NCI-H82 treated with DMSO at 0.1 percent for 48 hours (cell line): ENCODE measurements around the gene SLC8A3.
"Not testable (repeated sequence)": the region's sequence is repeated elsewhere in the genome, so short reads cannot be mapped to it uniquely, and the experiment has no call there.

ENCODE experiments used
- DNase-seq: peaks from one replicate; lab custom pipeline; 2025; ENCODE audit not compliant: unreplicated experiment; lab: John Stamatoyannopoulos, UW

The SLC8A3 gene, protein sequence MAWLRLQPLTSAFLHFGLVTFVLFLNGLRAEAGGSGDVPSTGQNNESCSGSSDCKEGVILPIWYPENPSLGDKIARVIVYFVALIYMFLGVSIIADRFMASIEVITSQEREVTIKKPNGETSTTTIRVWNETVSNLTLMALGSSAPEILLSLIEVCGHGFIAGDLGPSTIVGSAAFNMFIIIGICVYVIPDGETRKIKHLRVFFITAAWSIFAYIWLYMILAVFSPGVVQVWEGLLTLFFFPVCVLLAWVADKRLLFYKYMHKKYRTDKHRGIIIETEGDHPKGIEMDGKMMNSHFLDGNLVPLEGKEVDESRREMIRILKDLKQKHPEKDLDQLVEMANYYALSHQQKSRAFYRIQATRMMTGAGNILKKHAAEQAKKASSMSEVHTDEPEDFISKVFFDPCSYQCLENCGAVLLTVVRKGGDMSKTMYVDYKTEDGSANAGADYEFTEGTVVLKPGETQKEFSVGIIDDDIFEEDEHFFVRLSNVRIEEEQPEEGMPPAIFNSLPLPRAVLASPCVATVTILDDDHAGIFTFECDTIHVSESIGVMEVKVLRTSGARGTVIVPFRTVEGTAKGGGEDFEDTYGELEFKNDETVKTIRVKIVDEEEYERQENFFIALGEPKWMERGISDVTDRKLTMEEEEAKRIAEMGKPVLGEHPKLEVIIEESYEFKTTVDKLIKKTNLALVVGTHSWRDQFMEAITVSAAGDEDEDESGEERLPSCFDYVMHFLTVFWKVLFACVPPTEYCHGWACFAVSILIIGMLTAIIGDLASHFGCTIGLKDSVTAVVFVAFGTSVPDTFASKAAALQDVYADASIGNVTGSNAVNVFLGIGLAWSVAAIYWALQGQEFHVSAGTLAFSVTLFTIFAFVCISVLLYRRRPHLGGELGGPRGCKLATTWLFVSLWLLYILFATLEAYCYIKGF

DNA sequence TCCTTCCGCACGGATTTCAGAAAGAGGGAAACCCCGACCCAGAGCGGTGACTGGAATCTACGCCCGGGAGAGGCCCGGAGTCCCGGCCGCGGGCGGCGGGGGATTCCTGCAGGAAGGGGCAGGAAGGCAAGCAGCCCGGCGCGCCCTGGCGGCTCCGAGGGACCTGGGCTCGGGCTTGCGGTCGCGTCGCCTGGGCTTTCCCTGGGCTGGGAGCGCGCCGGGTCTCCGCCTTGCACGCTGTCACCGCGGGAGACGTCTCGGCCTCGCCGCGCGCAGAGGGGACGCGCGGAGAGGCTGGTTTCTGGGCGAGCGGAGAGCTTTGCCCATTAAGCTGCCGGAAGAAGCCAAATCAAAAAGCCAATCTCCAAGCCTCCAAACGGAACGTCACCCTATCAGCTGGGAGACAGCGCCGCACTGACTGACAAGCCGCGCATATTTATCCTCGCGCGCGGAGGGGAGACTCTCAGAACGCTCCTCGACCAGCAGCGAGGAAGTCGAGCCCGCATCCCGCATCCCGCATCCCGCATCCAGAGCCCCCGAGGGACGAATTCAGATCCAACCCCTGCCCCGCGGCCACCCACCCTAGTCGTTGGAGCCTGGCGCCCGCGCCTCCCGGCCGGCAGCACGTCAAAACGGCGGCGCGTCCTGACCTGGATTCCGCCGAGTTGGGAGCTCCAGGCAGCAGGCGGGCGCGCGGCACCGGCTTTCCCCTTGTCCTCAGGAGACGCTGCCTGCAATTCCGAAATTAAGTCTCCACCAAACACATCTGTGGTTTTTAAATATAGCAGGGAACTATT is at the start of gene SLC8A3:
SLC8A3 (minus strand) TSS at position 293 of the 797 bp plus-strand sequence. CDS start 20,529 bp downstream, outside the sequence.
- peak; percentile 25 for DNase-seq

- no peak for DNase-seq
Measured at GRCh38 chr14:70237710-70238109, 49.0 kb upstream of the SLC8A3 start.

DNA sequence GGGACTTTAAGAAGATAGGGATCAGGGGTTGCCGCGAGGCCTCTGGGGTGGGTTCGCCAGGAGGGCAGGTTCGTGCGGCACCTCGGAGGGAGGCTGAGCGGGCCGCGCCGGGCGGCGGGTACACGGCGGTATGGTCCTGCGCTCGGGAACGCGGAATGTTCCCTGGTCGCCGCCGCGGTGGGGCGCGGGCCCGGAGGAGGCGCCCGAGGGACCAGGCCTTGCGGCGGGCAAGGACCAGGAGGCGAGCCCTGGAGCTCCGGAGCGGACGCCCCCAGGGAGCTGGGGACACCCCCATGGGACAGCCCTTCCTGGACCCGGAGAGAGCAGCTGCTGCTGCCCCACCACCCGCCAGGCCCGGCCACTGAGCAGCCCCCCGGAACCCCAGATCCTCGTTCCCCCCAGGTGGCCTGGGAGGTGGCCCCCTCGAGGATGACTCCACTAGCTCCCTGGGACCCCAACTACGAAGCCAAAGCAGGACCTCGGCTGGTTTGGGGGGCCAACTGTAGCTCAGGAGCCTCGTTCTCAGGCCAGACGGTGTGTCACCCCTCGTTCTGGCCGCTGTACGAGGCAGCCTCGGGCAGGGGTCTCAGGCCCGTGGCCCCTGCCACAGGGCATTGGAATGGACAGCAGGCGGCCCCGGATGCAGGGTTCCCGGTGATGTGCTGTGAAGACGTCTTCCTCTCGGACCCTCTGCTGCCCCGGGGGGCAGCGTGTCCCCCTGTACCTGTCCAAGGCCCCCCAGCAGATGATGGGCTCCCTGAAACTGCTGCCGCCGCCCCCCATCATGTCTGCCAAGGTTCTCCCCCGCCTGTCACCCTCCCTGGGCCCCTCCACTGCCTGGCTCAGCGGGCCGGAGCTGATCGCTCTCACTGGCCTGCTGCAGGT is 45.6 kb upstream of the SLC8A3 start:
- no peak for DNase-seq

GRCh38 chr14:70231756-70232544 is 43.2 kb upstream of the SLC8A3 start:
- not testable (repeated sequence) for DNase-seq

DNA sequence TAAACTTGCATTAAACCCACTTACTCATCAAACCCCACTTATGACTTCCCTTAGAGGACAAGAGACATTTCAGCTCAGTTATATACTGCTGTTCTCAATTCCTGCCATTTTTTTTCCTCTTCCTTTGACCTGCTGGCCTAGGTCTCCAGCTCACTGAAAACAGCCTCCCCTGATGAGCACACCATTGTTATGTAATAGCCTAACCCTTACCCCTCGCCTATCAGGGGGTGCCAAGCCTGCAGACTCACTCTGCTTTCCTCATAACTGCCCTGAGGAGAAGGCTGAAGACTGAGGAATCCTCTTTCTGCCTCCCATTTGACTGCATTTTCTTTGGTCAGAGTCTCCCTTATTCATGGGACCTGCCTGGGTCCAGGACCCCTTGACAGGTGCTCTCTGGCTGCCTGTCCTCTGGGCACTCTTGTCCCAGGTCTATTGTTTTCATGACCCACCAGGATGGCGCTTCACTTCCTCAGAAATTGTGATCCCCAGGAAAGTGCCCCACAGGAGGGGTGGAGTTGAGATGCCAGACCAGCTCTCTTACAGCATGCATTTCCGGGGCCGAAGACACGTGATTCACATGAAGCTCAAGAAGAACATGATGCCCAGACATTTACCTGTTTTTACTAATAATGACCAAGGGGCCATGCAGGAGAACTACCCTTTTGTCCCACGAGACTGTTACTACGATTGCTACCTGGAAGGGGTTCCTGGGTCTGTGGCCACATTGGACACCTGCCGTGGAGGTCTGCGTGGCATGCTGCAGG is 41.3 kb upstream of the SLC8A3 start:
- DNase-seq, result not testable (repeated sequence)

DNA sequence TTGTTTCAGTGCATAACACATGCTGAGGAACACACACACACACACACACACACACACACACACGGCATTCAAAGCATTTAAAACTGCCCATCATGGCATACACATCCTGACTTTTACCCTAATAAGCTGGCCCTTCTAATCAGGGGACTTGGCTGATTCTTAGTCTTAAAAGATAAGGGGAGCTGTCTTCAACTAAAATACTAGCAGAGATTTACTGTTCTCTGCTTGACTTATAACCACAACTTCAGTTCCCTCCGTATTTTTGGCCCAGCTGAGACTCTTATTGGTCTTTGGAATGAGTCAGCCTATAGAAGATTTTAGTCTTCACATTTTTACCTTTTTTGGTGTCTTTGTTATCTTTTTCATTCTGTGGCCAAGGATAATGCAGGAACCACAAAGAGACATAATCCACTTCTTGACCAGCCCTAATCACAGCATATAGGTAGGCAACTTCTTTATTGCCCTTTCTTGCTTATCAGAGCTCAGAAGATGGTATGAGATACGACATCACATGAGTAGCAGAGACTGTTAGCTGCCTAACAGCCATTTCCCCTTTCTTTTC is 25.1 kb upstream of the SLC8A3 start:
- DNase-seq, result no peak

- no peak for DNase-seq
Measured at GRCh38 chr14:70212752-70213151, 24.0 kb upstream of the SLC8A3 start.

DNA sequence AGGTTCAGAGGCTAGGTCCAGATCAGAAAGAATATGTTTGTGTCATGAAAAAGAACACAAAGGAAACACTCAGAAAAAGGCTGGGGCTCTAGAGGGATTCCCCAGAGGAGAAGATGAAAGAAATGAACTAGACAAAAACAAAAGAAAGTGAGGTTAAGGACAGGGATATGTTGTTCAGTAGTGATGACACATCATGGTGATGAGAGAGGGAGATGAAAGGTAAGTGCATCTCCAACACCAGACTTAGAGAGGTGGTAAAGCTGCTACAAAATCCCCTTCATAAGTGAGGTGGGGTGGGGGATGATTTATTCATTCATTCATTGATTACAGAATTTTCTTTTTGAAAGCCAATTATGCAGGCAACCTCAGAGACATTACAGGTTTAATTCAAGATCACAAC is 19.6 kb upstream of the SLC8A3 start:
- DNase-seq, result no peak

GRCh38 chr14:70203686-70204085 is 14.9 kb upstream of the SLC8A3 start:
- no peak for DNase-seq

GRCh38 chr14:70201994-70202393 is 13.2 kb upstream of the SLC8A3 start:
- no peak for DNase-seq

DNA sequence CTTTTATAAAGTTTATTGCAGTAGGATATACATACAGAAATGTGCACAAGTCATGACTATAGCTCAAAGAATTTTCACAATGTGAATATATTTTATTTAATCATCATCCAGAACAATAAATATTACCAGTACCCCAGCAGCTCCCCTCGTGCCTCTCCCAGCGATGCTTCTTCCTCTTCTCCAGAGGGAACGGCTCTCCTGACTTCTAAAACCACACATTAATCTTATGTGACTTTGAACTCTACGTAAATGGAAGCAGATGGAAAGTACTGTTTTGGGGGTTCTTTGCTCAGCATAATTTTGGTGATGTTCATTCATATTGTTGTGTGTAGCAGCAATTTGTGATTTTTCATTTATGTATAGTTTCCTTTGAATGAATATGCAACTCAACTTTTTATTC is 4.6 kb upstream of the SLC8A3 start:
- DNase-seq, result no peak

GRCh38 chr14:70192915-70193314 is 4.2 kb upstream of the SLC8A3 start:
- DNase-seq, result no peak

GRCh38 chr14:70190156-70190555 is 1.4 kb upstream of the SLC8A3 start:
- DNase-seq, result no peak

DNA sequence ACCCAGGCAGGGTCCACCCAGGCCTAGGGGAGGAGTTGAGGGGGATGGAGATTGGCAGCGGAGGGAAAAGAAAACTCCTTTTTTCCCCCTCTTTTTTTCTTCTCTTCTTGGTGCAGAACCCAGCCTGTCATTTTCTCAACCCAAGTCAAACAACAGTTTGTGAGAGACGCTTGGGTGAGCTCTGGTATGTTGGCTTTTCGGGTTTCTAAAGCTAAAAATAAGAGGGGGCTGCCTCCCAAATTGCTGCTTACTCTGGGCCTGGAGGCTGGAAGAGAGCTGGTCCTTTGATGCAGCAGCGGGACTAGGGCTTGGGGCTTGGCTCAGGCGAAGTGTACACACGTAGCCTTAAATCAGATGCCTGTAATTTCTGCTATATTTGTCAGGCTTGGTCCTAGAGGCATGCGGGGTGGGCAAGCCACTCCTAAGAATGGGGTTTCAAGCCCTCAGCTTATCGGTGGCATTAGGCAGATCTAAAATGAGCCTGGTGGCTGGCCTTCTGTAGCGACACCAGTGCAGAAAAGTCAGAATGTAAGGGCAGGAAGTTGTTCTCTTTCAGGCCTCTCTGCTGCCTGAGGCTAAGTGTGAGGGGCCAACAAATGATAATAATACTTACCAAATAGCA is 816 bp upstream of the SLC8A3 start:
- DNase-seq, result no peak

DNA sequence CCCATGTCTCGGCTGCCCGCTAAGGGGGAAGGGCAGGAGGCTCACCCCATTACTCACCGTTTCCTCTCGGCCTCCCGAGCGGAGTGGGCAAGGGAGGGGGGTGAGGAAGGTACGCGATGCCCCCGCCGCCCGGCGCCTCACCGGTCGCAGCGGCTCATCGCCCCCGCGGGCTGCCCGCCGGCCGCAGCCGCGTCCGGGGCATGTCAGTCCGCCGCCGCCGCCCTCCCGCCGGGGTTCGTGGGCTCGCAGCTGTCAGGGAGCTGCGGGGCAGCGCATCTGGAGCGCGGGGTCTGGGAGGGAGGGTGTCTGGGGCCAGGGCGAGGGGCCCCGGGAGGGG is 461 bp downstream of the SLC8A3 start:
- DNase-seq, result no peak

- no peak for DNase-seq
Measured at GRCh38 chr14:70186900-70187451, 1.8 kb downstream of the SLC8A3 start.

DNA sequence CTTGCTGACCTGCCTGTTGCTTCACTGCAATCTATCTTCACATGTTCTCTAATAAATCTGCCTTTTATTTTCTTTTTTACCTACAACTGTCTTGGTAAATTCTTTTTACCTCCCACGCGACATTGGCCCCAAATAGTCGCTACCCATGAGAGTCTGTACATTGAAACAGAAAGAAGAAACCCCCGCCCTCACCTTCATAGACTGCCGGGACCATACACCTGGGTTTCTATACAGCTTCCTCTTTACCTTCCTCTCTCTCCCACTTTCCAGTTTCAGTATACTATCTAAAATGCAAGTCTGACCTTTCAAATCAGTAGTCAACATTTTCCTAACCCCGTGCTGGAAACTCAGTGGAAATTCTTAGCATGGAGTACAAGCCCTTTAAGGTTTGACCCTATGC is 4.8 kb downstream of the SLC8A3 start:
- DNase-seq, result no peak

- no peak for DNase-seq
Measured at GRCh38 chr14:70181276-70181675, 7.5 kb downstream of the SLC8A3 start.
